GM18873 (cell line): ENCODE measurements around the gene KIF25.

Source experiments
- ATAC-seq: cut with Tn5 transposase; IDR thresholded peaks from one replicate; pipeline ENCODE4 v1.9.1; 2021; ENCODE audit warnings: mild to moderate bottlenecking, moderate library complexity, moderate number of reproducible peaks; ENCODE audit not compliant: unreplicated experiment, low FRiP score

The KIF25 gene

DNA sequence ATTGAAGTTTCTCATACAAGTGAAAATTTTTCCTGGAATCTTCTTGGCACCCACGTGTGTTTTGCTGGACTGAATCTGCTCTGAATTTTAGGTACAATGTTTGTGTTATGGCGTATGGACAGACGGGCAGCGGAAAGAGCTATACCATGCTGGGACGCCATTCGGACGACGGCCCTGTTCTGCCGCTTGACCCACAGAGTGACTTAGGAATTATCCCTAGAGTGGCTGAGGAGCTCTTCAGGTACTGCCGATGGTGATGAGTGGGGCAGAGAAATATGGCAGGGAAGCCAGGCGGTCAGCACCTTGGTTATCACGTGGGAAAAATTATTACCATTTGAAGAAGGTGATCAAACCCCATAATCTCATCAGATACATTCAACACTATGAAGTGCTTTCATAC is 36.3 kb downstream of the KIF25 start:
- ATAC-seq = no peak

DNA sequence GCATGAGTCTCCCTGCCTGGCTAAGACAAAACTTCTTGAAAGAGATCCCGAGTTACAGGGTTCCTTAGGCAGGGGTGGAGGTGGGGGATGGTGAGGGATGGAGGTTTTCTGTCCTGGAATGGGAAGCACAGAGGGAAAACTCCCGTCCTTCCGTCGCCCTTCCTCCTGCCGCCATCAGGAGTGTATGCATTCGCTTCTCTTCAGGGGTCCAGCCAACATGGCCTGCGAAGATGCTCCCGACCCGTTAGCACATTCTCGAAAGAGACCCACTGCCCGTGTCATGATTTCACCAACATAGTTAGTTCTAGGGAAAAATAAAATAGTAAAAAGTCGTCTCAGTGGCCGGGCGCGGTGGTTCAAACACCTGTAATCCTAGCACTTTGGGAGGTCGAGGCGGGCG is 37.1 kb downstream of the KIF25 start:
- ATAC-seq = no peak

DNA sequence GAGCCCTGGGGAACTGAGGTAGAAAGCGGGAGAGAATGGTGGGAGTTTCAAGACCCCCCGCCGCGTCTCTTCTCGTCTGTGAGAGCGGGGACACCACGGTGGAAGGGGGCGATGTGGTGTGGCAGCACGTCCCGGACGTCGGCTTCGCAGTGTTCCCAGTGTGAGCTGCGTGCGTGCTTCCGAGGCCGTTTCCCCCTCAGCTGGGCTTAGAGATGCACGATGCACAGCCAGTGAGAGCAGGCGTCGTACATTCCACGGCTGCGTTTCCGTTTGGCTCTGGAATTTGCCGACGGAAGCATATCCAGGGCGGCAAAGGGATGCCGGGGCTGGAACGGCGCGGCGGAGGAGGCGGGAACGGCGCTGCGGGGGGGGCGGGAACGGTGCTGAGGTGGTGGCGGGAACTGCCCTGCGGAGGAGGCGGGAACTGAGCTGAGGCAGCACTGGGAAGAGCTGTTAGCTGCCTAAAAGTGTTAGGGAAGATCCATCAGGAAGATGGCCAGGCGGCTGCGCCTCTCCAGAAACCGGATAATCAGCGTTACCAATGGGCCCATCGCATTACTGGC is 37.7 kb downstream of the KIF25 start:
- no peak for ATAC-seq

DNA sequence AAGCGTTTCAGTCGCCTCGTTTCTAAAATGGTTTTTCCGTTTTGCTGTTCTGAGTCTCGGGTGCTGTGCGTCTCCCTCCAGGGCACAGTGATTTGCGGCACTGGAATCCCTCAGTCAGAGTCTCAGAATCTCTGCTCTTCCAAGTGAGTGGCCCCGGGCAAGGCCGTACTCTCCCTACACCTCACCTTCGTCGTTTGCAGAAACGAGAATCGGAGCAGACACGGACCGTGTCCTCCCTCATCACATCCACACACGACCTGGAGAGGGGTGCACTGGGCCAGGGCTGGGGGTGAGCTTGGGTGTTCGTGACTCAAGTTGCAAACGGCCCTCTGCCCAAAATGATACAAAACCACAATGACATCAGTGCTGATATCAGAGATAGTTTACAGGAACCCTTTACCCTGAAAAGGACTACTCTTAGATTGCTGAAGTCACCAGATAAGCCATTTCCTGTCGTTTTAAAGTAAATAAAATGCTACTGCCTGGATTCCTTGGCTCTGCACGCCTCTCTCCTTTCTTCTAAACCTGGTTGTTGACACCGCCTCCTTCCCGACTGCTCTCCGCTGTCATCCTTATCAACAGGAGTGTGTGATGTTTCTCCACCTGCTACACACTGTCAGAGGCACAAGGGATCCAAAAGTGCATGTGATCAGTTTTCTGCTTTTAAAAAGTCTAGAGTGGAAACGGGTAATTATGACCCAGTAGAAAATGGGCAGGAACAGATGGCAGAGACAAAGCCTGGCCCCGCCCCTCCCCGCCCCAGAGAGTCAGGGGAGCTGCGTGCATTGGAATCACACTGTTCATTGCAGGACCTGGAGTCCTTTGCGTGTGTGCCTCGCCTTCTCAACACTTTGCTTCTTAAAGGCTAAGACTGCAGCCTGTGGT is 38.4 kb downstream of the KIF25 start:
- ATAC-seq = no peak

DNA sequence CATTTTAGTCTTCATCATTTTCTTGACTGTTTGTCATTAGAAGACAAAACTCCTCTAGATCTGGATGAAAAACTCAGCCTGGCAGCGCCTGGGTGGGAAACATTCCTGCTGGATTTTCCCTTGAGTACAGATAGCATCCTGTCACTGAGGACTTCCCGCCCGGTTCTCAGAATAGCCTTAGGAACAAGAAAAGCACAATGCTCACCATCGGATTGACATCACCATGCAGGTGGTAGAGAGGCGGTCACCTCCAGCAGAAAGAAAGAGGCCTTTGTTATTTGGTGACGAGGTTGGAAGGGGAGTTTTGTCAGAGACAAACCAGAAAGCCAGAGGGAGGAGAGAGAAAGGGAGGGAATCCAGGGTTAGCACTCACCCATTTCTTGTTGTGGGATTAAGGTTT is 39.8 kb downstream of the KIF25 start:
- no peak for ATAC-seq

DNA sequence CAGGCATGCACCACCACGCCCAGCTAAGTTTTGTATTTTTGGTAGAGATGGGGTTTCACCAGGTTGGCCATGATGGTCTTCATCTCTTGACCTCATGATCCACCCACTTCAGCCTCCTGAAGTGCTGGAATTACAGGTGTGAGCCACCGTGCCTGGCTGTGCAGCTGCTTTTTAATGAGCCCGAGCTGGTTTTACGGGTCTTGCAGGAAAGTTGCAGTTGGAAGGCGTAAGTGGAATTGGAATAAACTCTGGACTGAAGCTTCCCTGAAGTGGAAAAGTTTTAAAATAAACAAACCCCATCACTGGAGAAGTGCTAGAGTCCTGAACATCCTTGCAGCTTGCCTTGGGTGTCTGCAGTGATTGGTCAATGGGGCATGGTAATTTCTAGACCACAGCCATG is 40.4 kb downstream of the KIF25 start:
- ATAC-seq = no peak

DNA sequence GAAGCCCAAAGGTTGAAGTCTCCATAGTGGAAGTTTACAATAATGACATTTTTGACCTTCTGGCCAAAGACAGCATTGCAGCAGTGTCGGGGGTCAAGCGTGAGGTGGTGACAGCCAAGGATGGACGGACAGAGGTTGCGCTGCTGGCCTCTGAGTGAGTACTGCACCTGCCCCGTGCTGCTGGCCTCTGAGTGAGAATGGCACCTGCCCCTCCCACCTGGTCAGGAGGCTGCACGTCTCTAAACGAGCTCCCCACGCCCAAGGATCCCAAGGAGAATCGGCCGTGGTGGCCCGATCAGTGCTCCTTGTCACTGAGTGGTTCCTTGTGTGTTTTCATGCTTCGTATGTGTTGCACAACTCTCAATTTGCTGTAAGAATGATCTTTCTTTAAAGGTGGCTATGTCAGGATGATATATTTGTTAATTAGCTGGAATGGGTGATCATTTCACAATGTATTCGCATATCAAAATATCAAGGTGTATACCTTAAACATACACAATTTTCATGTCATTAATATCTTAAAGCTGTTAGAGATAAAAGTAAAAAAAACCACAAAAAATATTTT is 41.2 kb downstream of the KIF25 start:
- no peak for ATAC-seq

DNA sequence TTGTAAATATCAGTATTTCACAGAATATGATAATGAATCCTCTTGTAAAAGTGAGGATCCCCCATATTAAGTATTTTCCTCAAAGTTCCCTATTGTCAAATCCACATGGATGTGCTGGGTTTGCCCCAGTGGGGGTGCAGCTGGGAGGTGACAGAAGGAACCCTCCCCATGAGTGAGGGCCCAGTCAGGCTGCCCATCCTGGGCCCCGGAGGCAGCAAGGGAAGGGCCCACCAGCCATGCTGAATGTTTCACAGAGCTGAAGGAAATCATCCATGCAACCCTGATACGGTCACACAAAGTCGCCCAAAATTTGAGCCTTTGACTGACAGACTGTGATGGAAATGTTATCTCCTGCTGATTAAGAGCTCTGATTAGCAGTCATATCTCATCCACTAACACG is 41.8 kb downstream of the KIF25 start:
- ATAC-seq = no peak

DNA sequence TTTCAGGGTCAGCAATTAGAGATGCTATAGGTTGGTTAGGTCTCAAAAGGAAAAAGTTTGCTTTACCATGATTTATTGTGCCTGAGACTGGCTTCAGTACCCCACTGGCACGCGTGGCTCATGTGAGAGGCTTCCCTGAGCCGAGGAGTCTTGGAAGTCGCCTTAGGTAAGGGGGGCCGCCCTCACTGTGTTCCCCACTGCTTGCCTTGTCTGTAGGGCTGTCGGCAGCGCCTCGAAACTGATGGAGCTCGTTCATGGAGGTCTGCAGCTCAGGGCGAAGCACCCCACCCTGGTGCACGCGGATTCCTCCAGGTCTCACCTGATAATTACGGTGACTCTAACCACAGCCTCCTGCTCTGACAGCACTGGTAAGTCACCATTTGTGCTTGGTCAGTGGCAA is 42.4 kb downstream of the KIF25 start:
- ATAC-seq = no peak

DNA sequence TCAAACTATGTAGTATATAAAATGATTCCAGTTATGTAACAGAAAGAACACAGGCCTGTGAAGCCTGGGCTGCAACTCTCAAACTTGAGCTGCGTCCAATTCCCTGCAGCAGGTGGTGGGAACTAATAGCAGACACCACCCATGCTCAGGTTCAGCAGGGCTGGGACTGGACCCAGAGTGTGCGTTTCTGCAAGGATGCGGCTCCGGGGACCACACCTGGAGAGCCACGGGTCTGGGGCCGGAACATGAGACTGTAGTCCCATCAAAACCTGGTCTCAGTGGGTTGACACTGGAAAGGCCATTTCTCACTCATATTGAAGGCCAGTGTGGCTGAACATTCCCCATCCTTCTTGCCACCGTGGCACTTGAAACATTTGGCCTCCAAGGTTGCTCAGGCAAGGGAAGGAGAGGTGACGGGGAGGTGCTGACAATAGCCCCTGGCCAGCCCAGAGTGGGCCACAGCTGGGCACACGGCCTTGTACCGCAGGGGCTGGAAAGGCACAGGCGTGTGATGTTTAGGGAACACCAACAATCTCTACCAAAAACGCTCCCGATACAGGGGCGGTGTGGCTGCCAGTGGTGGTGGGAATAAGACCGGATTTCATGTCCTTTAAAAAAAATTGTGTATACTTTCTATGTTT is 43.5 kb downstream of the KIF25 start:
- ATAC-seq = no peak

DNA sequence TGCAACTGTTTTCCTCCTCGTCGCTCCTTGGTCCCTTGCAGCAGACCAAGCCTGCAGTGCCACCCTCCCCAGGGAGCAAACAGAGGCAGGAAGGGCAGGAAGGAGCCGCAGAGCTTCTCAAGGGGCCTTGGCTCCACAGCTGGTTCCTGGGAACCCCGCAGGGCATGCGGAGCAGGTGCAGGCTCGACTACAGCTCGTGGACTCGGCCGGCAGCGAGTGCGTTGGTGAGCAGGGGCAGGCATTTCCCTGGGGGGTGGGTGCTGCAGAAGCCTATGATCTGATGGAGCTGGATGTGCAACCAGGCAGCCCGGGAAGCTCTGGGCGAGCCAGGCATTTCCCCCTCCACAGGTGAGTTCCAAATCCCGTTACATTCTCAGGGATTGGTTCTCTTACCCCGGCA is 44.5 kb downstream of the KIF25 start:
- ATAC-seq = no peak

DNA sequence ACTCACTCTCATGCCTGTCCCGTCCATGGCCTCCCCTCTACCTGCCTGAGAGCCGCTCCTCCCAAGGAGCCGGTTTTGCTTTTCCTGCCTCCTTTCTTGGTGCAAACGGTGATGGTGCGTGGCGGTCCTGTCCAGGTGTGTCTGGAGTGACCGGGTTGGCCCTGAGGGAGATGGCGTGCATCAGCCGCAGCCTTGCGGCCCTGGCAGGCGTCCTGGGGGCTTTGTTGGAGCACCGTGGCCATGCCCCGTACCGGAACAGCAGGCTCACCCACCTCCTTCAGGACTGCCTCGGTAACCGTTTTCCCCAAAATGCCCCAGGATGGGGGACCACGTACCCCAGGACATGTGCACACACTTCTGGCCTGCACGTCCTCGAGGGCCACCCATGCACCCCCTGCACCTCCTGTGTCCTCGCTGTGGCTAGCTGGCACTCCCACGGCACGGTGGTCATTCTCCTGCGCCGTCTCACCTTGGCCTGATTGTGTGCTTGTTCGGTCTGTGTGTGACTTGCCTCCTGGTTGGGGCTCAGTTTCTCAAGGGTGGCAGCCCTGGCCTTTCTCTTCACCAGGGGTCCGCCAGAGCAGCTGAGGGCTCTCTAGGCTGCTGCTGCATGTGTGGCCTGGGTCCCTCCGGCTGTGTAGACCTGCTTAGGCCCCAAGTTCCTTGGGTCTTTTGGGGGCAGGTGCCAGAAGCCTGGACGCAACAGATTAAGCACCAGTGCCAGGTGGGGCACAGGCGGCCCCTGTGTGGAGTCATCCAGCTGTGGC is 45.1 kb downstream of the KIF25 start:
- ATAC-seq = no peak

DNA sequence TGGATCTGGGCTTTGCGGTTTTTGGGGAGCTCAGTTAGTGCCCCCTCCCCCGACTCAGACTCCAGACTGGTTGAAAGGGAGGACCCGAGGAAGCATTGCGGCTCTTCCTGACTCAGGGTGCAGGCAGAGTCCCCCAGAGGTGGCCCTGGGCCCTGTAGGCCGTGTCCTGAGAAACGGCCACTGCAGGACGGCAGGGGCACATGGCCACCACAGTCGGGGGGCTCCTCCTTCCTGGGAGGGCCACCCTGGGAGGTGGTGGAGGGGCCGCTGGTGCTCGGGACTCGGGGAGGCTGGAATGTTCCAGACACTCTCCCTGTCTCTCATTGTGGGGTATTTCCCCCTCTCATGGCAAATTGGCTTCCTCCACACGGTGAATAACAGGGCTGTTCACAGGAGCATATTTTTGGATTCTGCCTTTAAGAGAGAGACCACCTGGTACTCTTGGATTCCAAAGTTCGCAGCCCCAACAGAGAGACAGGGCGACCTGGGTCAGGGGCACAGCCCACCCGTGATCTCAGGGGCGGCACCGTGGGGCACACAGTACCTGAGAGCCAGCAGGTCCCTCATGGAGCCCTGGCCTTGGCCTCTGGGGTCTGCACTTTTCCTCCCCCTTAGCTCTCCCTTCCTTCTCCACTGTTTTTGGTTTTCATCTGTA is 45.8 kb downstream of the KIF25 start:
- no peak for ATAC-seq

DNA sequence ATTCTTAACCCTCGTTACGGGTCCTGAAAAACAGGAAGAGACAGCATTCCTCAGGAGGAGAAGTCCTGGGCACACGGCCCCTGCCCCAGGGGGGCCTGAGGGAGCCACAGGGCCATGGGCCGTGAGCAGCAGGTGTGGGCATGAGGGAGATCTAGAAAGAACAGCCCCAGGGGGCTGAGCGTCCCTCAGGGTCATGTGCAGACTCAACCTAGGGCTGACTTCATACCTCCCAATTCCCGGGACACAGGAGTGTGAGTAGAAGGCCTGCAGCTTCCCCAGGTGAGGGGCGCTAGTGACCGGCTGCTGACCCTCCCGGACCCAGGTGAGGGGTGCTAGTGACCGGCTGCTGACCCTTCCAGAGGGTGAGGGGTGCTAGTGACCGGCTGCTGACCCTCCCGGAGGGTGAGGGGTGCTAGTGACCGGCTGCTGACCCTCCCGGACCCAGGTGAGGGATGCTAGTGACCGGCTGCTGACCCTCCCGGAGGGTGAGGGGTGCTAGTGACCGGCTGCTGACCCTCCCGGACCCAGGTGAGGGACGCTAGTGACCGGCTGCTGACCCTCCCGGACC is 46.5 kb downstream of the KIF25 start:
- no peak for ATAC-seq

DNA sequence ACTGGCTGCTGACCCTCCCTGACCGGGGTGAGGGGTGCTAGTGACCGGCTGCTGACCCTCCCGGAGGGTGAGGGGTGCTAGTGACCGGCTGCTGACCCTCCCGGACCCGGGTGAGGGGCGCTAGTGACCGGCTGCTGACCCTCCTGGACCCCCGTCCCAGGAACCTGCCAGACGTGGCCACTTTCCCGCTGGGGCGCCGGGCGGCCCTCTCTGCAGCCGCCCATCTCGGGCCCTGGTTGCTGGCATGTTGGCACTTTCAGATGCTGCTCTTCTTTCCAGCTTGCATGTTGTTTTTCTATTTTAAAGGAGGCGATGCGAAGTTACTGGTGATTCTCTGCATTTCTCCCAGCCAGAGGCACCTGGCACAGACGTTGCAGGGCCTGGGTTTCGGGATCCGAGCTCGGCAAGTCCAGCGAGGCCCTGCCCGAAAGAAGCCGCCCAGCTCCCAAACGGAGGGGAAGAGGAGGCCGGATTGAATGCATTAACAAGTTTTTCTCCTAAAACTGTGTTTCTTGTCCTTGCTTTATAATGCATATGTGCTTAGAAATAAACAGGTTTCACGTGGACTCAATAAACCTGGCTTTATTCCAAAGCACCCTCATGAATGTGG is 47.2 kb downstream of the KIF25 start:
- no peak for ATAC-seq

DNA sequence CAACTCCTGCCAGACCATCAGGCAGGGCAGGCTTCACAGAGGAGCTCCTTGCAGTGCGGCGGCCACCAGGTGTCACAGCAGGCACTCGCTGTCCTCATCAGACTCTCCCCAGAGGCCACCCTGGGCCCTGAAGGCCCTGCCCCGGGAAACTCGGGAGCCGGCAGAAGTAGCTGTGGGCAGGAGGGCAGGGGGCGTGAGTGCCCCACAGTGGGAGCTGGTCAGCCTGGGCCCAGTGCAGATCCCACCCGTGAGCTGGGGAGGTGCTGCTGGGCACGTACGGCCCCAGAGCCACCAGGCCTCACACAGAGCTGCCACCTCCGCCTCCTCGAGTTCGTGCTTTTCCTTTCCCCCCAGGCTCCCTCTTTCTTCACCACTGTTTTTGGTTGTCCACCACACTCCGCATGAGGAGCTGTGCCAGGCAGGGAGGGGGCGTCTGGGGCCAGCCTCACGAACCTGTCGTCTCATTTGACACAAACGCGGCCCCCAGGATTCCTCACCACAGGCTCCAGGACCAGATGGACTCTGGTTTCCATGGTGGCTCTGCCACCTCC is 47.7 kb downstream of the KIF25 start:
- no peak for ATAC-seq

DNA sequence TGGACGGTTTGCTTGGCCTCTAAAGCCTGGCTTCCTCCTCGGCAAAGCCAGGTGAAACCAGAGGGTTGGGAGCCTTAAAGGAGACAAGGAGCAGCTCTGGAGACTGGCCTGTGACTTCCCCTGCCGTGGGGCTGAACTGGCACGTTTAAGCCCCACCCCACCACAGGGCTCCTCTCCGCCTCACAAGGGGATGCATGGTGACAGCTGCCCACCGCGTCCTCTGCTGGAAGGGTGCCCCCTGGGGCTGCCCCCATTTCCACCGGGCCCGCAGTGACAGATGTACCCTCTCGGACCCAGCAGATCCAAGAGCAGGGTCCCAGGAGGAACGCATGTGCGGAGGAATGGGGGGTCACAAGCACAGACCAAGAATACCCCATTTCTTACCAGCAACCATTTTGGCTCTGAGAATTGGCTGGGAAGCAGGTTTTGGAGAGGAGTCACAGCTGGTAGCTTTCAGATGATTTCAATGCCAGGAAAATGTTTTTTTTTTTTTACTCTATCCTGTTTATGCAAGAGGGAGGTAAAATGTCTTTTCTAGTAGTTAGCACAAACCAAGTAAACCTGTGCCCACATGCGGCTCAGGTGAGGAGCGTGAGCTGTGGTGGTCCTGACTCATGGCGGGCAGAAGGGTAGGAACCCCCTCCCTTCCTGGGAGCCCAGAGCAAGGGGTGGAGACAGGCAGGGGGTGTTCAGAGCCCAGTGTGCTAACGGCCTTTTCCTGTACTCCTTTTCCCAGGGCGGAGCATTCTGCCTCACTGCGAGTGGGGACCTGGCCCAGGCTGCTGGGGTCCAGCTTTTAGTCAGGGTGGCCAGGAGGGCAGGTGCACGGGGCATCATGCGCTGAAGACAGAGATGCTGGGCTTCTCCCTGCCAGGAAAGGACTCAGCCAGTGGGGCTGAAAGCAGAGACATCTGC is 48.5 kb downstream of the KIF25 start:
- no peak for ATAC-seq

DNA sequence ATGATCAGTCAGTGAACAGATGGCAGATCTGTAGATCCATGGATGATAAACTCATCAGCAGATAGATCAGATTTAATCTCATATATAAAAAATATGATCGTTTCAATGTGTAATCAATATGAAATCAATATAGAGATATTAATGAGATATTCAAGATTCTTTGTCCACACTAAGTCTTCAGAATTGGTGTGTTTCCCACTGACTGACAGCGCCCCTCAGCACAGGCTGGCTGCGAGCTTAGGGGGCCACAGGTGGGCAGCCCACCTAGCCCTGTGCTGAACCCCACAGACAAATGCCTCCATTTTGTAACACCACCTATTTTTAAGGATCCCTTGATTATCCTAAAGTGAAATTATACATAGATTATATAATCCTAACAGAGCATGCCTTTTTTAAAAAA is 49.2 kb downstream of the KIF25 start:
- ATAC-seq = no peak
